Muscle of arm (tissue), 12 donors: ENCODE measurements around the gene EFEMP2. TPM values are rescaled to one million over a fixed set of nuclear protein-coding genes. Genes with fewer than 3 reads are reported as not detected.
"Not testable (repeated sequence)": the region's sequence is repeated elsewhere in the genome, so short reads cannot be mapped to it uniquely, and the experiment has no call there.

Source experiments
- DNase-seq: peaks from one replicate; pipeline ENCODE4 v3.0.0-alpha.2; 2013
- polyA plus RNA-seq, 12 donors: library from polyadenylated mRNA; unstranded; fragments of 120-200 nt; gene quantifications; one replicate each; pipeline ENCODE4 v1.2.1, GENCODE V29; 2013; ENCODE audit not compliant: insufficient read length in 12 of 12

EFEMP2 gene
- polyA plus RNA-seq, 12 donors: 72.0 to 155 (median 92.2) TPM; not detected in 1

- DNase-seq: not testable (repeated sequence)
Observed at GRCh38 chr11:65832231-65832630, 40.4 kb downstream of the EFEMP2 start.

GRCh38 chr11:65829459-65829858, 43.1 kb downstream of the EFEMP2 start:
- DNase-seq: no peak

DNA sequence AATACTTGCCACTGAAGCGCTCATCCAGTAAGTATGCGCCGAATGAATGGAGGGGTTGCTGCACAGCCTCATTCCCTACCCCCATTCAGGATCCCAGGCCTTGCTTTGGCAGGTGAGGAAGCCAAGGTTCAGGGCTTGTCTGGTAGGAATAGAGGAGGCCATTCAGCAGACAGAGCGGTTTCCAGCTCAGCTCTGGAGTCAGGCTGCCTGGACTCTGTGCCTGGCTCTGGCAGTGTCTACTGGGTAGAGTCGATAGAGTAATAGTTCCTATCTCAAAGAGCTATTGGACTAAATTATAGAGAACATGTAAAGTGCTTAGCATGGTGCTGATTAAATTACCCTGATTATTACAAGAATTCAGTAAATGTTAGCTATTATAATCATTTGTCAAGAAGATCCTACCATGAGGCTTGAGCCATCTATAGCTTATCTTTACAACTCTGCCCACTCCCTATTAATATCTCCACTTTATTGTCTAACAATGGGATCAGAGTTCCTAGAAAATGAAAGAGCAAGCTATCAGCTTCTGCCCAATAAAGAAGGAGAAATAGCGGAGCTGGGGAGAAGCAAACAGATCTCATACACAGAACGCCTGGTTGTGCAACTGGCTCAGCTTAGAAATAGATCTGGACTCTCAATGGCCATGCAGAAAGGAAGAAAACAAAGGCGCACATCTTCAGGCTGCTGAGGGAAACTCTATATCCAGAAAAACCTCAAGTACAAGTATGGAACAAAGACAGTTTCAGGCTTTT, 45.4 kb downstream of the EFEMP2 start:
- DNase-seq: no peak

DNA sequence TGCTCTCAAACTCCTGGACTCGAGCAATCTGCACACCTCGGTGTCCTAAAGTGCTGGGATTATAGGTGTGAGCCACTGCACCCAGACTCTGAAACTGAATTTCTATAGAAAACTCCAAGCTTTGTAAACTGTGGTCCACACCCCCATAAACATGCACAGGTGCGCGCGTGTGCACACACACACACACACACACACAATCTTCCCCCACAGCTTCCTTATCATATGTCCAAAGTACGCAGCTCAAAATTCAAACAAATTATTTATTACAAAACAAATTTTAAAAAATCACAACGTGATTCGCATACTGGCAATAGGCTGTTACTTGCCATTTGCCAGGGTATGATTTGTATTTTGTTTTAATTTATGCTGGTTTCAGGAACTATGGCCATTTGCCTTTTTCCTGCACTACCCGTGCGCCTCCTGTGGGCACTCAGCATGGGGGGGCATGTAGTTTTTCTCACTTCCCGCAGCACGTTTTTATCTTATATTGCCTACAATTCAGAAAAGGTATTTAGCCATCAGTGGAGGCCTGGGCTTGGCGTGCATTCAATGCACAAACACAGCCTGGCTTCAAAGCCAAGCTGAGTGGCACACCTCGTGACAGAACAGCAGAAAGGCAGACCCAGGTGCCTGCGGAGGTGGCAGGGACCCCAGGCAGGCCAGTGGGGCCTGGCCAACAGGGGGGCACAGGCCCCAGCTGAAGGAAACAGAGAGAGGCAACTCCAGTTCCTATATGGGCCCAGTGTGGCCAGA, 49.6 kb downstream of the EFEMP2 start:
- DNase-seq: no peak

GRCh38 chr11:65821107-65821506, 51.5 kb downstream of the EFEMP2 start:
- no peak for DNase-seq

GRCh38 chr11:65817835-65818680, 54.5 kb downstream of the EFEMP2 start:
- DNase-seq: peak; percentile 93

DNA sequence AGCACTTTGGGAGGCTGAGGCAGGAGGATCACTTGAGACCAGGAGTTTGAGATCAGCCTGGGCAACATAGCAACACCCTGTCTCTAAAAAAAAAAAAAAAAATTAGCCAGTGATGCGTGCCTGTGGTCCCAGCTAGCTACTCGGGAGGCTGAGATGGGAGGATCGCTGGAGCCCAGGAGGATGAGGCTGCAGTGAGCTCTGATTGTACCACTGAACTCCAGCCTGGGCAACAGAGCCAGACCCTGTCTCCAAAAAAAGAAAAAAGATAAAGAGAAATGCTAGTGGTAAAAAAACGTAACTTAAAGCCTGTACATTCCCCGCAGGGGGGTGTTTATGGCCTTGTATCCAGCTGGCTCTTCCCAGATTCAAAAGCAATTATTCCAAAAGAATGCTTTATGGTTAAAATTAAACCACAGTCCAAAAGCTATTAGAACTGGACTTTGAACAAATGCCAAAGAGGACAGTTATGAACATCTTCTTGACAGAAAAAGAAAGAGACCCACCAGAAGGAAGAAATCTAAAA, 55.2 kb downstream of the EFEMP2 start:
- no peak for DNase-seq

DNA sequence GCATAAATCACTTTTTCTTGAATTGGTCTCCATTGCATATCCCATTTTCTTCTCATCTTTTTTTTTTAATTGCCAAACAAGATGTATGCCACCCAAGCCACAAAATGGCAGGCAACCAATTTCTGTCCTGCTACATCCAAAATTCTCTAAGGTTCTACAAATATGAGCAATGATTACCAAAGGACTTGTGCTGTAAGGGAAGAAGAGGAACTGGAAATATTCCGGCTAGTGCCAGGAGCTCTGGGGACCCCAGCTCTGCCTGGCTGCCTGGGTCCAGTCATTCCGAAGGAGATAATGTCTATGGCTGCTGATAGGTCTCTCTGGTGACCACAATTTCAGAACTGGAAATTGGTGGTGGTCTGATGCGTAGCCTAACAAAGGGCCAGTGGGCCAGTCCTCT, 55.9 kb downstream of the EFEMP2 start:
- no peak for DNase-seq

Other genes with a start within 250 kb of the EFEMP2 start
- gene SIPA1, start 234.7 kb downstream of the EFEMP2 start, polyA plus RNA-seq: 10 to 100 TPM in 11 of 12 donors, not detected in 1; 23.3 to 56.0 (median 33.6) TPM
- 10 to 100 TPM in 11 of 12 donors, not detected in 1; 34.7 to 75.7 (median 39.8) TPM for gene RELA, start 209.9 kb downstream of the EFEMP2 start, polyA plus RNA-seq
- 10 to 100 TPM in 11 of 12 donors, not detected in 1; 28.8 to 51.0 (median 38.1) TPM for gene KAT5, start 160.5 kb downstream of the EFEMP2 start, polyA plus RNA-seq
- gene RNASEH2C, start 152.0 kb downstream of the EFEMP2 start, polyA plus RNA-seq: 10 to 100 TPM in 11 of 12 donors, not detected in 1; 18.3 to 35.0 (median 22.9) TPM
- 1 to 10 TPM in 11 of 12 donors, not detected in 1; 1.2 to 7.0 (median 1.8) TPM for gene AP5B1, start 91.8 kb downstream of the EFEMP2 start, polyA plus RNA-seq
- 1 to 10 TPM in 3 of 12 donors, under 1 TPM in 4, not detected in 5; 0.07 to 8.2 (median 0.44) TPM for gene OVOL1, start 85.7 kb downstream of the EFEMP2 start, polyA plus RNA-seq
- gene SNX32, start 38.8 kb downstream of the EFEMP2 start, polyA plus RNA-seq: 1 to 10 TPM in 6 of 12 donors, under 1 TPM in 4, not detected in 2; 0.84 to 3.2 (median 1.2) TPM
- 100 to 1,000 TPM in 11 of 12 donors, not detected in 1; 525 to 708 (median 574) TPM for gene CFL1, start 14.6 kb downstream of the EFEMP2 start, polyA plus RNA-seq
- gene MUS81, start 12.4 kb downstream of the EFEMP2 start, polyA plus RNA-seq: 10 to 100 TPM in 11 of 12 donors, not detected in 1; 35.4 to 63.0 (median 39.4) TPM
- 1 to 10 TPM in 4 of 12 donors, under 1 TPM in 6, not detected in 2; 0.32 to 5.3 (median 0.78) TPM for gene CTSW, start 7.0 kb upstream of the EFEMP2 start, polyA plus RNA-seq
- gene FIBP, start 15.7 kb upstream of the EFEMP2 start, polyA plus RNA-seq: 10 to 100 TPM in 11 of 12 donors, not detected in 1; 51.1 to 68.4 (median 60.3) TPM
- 10 to 100 TPM in 8 of 12 donors, 1 to 10 TPM in 3, not detected in 1; 9.0 to 38.8 (median 10.5) TPM for gene CCDC85B, start 17.9 kb upstream of the EFEMP2 start, polyA plus RNA-seq
- gene FOSL1, start 27.6 kb upstream of the EFEMP2 start, polyA plus RNA-seq: 1 to 10 TPM in 1 of 12 donors, under 1 TPM in 8, not detected in 3; 0.15 to 1.0 (median 0.24) TPM
- gene C11orf68, start 46.3 kb upstream of the EFEMP2 start, polyA plus RNA-seq: 10 to 100 TPM in 11 of 12 donors, not detected in 1; 26.1 to 37.7 (median 30.8) TPM
- gene DRAP1, start 46.6 kb upstream of the EFEMP2 start, polyA plus RNA-seq: 100 to 1,000 TPM in 1 of 12 donors, 10 to 100 TPM in 10, not detected in 1; 49.0 to 117 (median 65.8) TPM
- under 1 TPM in 5 of 12 donors, not detected in 7; 0.10 to 0.21 (median 0.12) TPM for gene TSGA10IP, start 72.7 kb upstream of the EFEMP2 start, polyA plus RNA-seq
- gene SART1, start 88.9 kb upstream of the EFEMP2 start, polyA plus RNA-seq: 10 to 100 TPM in 11 of 12 donors, not detected in 1; 30.3 to 66.7 (median 32.6) TPM
- 10 to 100 TPM in 11 of 12 donors, not detected in 1; 13.9 to 21.6 (median 20.3) TPM for gene EIF1AD, start 129.4 kb upstream of the EFEMP2 start, polyA plus RNA-seq
- 100 to 1,000 TPM in 11 of 12 donors, not detected in 1; 207 to 438 (median 224) TPM for gene BANF1, start 129.7 kb upstream of the EFEMP2 start, polyA plus RNA-seq
- gene CST6, start 139.2 kb upstream of the EFEMP2 start, polyA plus RNA-seq: 1 to 10 TPM in 1 of 12 donors, under 1 TPM in 2, not detected in 9; 0.66 to 2.2 (median 0.88) TPM
- under 1 TPM in 5 of 12 donors, not detected in 7; 0.08 to 0.57 (median 0.11) TPM for gene CATSPER1, start 153.7 kb upstream of the EFEMP2 start, polyA plus RNA-seq
- 1 to 10 TPM in 1 of 12 donors, under 1 TPM in 8, not detected in 3; 0.24 to 1.1 (median 0.47) TPM for gene GAL3ST3, start 176.4 kb upstream of the EFEMP2 start, polyA plus RNA-seq
- gene SF3B2, start 179.6 kb upstream of the EFEMP2 start, polyA plus RNA-seq: 100 to 1,000 TPM in 11 of 12 donors, not detected in 1; 120 to 210 (median 134) TPM
- gene PACS1, start 197.5 kb upstream of the EFEMP2 start, polyA plus RNA-seq: 100 to 1,000 TPM in 1 of 12 donors, 10 to 100 TPM in 11; 29.9 to 128 (median 33.8) TPM